HL-60 (cell line): ENCODE measurements around the gene EPPIN.
A peak's percentile ranks its signal among the peaks of the same experiment; 100 is the strongest.

Experiments
- POLR2AphosphoS5 ChIP-seq: IDR thresholded peaks from 2 replicates; pipeline ENCODE4 v1.6.1; 2012; ENCODE audit warnings: low read depth
- REST ChIP-seq: IDR thresholded peaks from 2 replicates; pipeline ENCODE4 v1.6.1; 2012; ENCODE audit warnings: low read depth; ENCODE audit not compliant: insufficient replicate concordance
- SPI1 ChIP-seq: IDR thresholded peaks from 2 replicates; pipeline ENCODE4 v1.6.1; 2012; ENCODE audit warnings: low read depth, mild to moderate bottlenecking, borderline replicate concordance
- TF ChIP-seq, protein P1 (sequence below): IDR thresholded peaks from one replicate; pipeline ENCODE4 v1.5.1; 2011; ENCODE audit warnings: low read length, control low read depth, inconsistent platforms; ENCODE audit not compliant: insufficient read depth

- TF ChIP-seq, protein P1, sequence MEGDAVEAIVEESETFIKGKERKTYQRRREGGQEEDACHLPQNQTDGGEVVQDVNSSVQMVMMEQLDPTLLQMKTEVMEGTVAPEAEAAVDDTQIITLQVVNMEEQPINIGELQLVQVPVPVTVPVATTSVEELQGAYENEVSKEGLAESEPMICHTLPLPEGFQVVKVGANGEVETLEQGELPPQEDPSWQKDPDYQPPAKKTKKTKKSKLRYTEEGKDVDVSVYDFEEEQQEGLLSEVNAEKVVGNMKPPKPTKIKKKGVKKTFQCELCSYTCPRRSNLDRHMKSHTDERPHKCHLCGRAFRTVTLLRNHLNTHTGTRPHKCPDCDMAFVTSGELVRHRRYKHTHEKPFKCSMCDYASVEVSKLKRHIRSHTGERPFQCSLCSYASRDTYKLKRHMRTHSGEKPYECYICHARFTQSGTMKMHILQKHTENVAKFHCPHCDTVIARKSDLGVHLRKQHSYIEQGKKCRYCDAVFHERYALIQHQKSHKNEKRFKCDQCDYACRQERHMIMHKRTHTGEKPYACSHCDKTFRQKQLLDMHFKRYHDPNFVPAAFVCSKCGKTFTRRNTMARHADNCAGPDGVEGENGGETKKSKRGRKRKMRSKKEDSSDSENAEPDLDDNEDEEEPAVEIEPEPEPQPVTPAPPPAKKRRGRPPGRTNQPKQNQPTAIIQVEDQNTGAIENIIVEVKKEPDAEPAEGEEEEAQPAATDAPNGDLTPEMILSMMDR = no peak
- no peak for TF ChIP-seq POLR2AphosphoS5
- peak; percentile 85 for TF ChIP-seq REST
- TF ChIP-seq SPI1 = no peak
Measured at GRCh38 chr20:45515147-45515913, 31.9 kb downstream of the EPPIN start, which contains the start of gene SPINT3.
